ENCODE measurements around the gene MRPS6.

Gene MRPS6

GRCh38 chr21:34043333-34043732 is 30.0 kb upstream of the MRPS6 start:
- Histone ChIP-seq H3K9me3 (no peaks in the 10 kb centered on the region), H3K4me3 (no peak overlapping the region), H3K4me1 (no peaks in the 10 kb centered on the region), H3K36me3 (replicated peaks) (no peaks in the 10 kb centered on the region), H3K27me3 (ENCODE audit: low read depth) (peaks cover 18% of the 10 kb centered on the region)
- in situ Hi-C loops (cut with MboI; ENCODE audit: low sequenced_read_pairs): no loop called here
- DNase-seq (ENCODE audit: low spot score in 2 of 2): no peak

- in situ Hi-C loops (cut with MboI; ENCODE audit: low sequenced_read_pairs): no loop called here
- DNase-seq (ENCODE audit: low spot score in 2 of 2): no peak
- H3K9me3 ChIP-seq: no peaks in the 10 kb centered on the region
- no peak overlapping the region for H3K4me3 ChIP-seq
- H3K36me3 ChIP-seq (replicated peaks): no peaks in the 10 kb centered on the region
- peaks cover 9% of the 10 kb centered on the region; the same call in 1 of the 2 replicates for H3K27me3 ChIP-seq (ENCODE audit: low read depth)
- H3K4me1 ChIP-seq: no peaks in the 10 kb centered on the region
Observed at GRCh38 chr21:34046917-34047316, 26.5 kb upstream of the MRPS6 start.

GRCh38 chr21:34047835-34048234 is 25.5 kb upstream of the MRPS6 start:
- in situ Hi-C loops (cut with MboI; ENCODE audit: low sequenced_read_pairs): no loop called here
- Histone ChIP-seq H3K9me3 (no peaks in the 10 kb centered on the region), H3K36me3 (replicated peaks) (no peaks in the 10 kb centered on the region), H3K27me3 (ENCODE audit: low read depth) (0 out of 2 replicates have a peak, but pooled peaks cover 4% of the 10 kb centered on the region), H3K4me3 (no peak overlapping the region), H3K4me1 (no peaks in the 10 kb centered on the region)
- no peak for DNase-seq (ENCODE audit: low spot score in 2 of 2)

GRCh38 chr21:34052171-34052570 is 21.2 kb upstream of the MRPS6 start:
- Histone ChIP-seq H3K36me3 (replicated peaks) (no peaks in the 10 kb centered on the region), H3K9me3 (no peaks in the 10 kb centered on the region), H3K27me3 (ENCODE audit: low read depth) (no peaks in the 10 kb centered on the region), H3K4me1 (no peaks in the 10 kb centered on the region), H3K4me3 (no peak overlapping the region)
- DNase-seq (ENCODE audit: low spot score in 2 of 2): no peak
- in situ Hi-C loops (cut with MboI; ENCODE audit: low sequenced_read_pairs): no loop called here

GRCh38 chr21:34054259-34054658 is 19.1 kb upstream of the MRPS6 start:
- Histone ChIP-seq H3K4me3 (no peak overlapping the region), H3K27me3 (ENCODE audit: low read depth) (no peaks in the 10 kb centered on the region), H3K9me3 (no peaks in the 10 kb centered on the region), H3K36me3 (replicated peaks) (no peaks in the 10 kb centered on the region), H3K4me1 (no peaks in the 10 kb centered on the region)
- in situ Hi-C loops (cut with MboI; ENCODE audit: low sequenced_read_pairs): no loop called here
- DNase-seq (ENCODE audit: low spot score in 2 of 2): no peak

GRCh38 chr21:34055615-34056014 is 17.8 kb upstream of the MRPS6 start:
- Histone ChIP-seq H3K4me1 (no peaks in the 10 kb centered on the region), H3K27me3 (ENCODE audit: low read depth) (no peaks in the 10 kb centered on the region), H3K4me3 (no peak overlapping the region), H3K36me3 (replicated peaks) (no peaks in the 10 kb centered on the region), H3K9me3 (no peaks in the 10 kb centered on the region)
- DNase-seq (ENCODE audit: low spot score in 2 of 2): no peak
- in situ Hi-C loops (cut with MboI; ENCODE audit: low sequenced_read_pairs): no loop called here

GRCh38 chr21:34061983-34062382 is 11.4 kb upstream of the MRPS6 start:
- DNase-seq (ENCODE audit: low spot score in 2 of 2): no peak
- in situ Hi-C loops (cut with MboI; ENCODE audit: low sequenced_read_pairs): no loop called here
- H3K27me3 ChIP-seq (ENCODE audit: low read depth): no peaks in the 10 kb centered on the region; the same call in 1 of the 2 replicates

GRCh38 chr21:34065027-34065426 is 8.4 kb upstream of the MRPS6 start:
- DNase-seq (ENCODE audit: low spot score in 2 of 2): no peak
- no peaks in the 10 kb centered on the region for H3K36me3 ChIP-seq (replicated peaks)
- no peaks in the 10 kb centered on the region for H3K9me3 ChIP-seq
- H3K4me1 ChIP-seq: no peaks in the 10 kb centered on the region
- no peak overlapping the region for H3K4me3 ChIP-seq
- in situ Hi-C loops (cut with MboI; ENCODE audit: low sequenced_read_pairs): no loop called here
- no peaks in the 10 kb centered on the region; the same call in 1 of the 2 replicates for H3K27me3 ChIP-seq (ENCODE audit: low read depth)

More at GRCh38 chr21:34061983-34062382, 11.4 kb upstream of the MRPS6 start:
- Histone ChIP-seq H3K9me3 (no peaks in the 10 kb centered on the region), H3K4me1 (no peaks in the 10 kb centered on the region), H3K36me3 (replicated peaks) (no peaks in the 10 kb centered on the region), H3K4me3 (no peak overlapping the region)

- no peaks in the 10 kb centered on the region; the same call in 1 of the 2 replicates for H3K36me3 ChIP-seq (replicated peaks)
- in situ Hi-C loops (cut with MboI; ENCODE audit: low sequenced_read_pairs): no loop called here
Observed at GRCh38 chr21:34071683-34072082, 1.7 kb upstream of the MRPS6 start.

GRCh38 chr21:34072145-34073031 is 990 bp upstream of the MRPS6 start:
- no peak for DNase-seq (ENCODE audit: low spot score in 2 of 2)
- in situ Hi-C loops (cut with MboI; ENCODE audit: low sequenced_read_pairs): no loop called here
- Histone ChIP-seq H3K4me1 (peaks cover 24% of the 10 kb centered on the region), H3K9me3 (no peaks in the 10 kb centered on the region), H3K36me3 (replicated peaks) (no peaks in the 10 kb centered on the region; the same call in 1 of the 2 replicates), H3K4me3 (no peak overlapping the region; the same call in 1 of the 2 replicates), H3K27me3 (ENCODE audit: low read depth) (no peaks in the 10 kb centered on the region)

More at GRCh38 chr21:34071683-34072082, 1.7 kb upstream of the MRPS6 start:
- no peak for DNase-seq (ENCODE audit: low spot score in 2 of 2)
- no peaks in the 10 kb centered on the region for H3K9me3 ChIP-seq
- peaks cover 24% of the 10 kb centered on the region for H3K4me1 ChIP-seq
- no peak overlapping the region for H3K4me3 ChIP-seq
- no peaks in the 10 kb centered on the region for H3K27me3 ChIP-seq (ENCODE audit: low read depth)

GRCh38 chr21:34073749-34074282 is 438 bp downstream of the MRPS6 start:
- Histone ChIP-seq H3K4me1 (peaks cover 24% of the 10 kb centered on the region), H3K27me3 (ENCODE audit: low read depth) (no peaks in the 10 kb centered on the region), H3K9me3 (no peaks in the 10 kb centered on the region), H3K4me3 (peak overlapping the region; percentile 64), H3K36me3 (replicated peaks) (peaks cover 3% of the 10 kb centered on the region; the same call in 1 of the 2 replicates)
- DNase-seq (ENCODE audit: low spot score in 2 of 2): peak in 1 of 2 experiments; percentile 44
- in situ Hi-C loops (cut with MboI; ENCODE audit: low sequenced_read_pairs): no loop called here

GRCh38 chr21:34074283-34075090 is 1.1 kb downstream of the MRPS6 start:
- no peaks in the 10 kb centered on the region for H3K9me3 ChIP-seq
- H3K27me3 ChIP-seq (ENCODE audit: low read depth): no peaks in the 10 kb centered on the region
- peaks cover 3% of the 10 kb centered on the region; the same call in 1 of the 2 replicates for H3K36me3 ChIP-seq (replicated peaks)
- H3K4me1 ChIP-seq: peaks cover 24% of the 10 kb centered on the region
- DNase-seq (ENCODE audit: low spot score in 2 of 2): peak; percentile 39 to 43
- peak overlapping the region; percentile 56 for H3K4me3 ChIP-seq
- in situ Hi-C loops (cut with MboI; ENCODE audit: low sequenced_read_pairs): no loop called here

GRCh38 chr21:34075091-34075425 is 1.7 kb downstream of the MRPS6 start:
- peak overlapping the region; percentile 56 for H3K4me3 ChIP-seq
- no peak for DNase-seq (ENCODE audit: low spot score in 2 of 2)
- no peaks in the 10 kb centered on the region for H3K27me3 ChIP-seq (ENCODE audit: low read depth)
- in situ Hi-C loops (cut with MboI; ENCODE audit: low sequenced_read_pairs): no loop called here
- H3K36me3 ChIP-seq (replicated peaks): peaks cover 3% of the 10 kb centered on the region
- peaks cover 24% of the 10 kb centered on the region for H3K4me1 ChIP-seq
- H3K9me3 ChIP-seq: no peaks in the 10 kb centered on the region
